ENCODE measurements around the gene KRT84. TPM values are rescaled to one million over a fixed set of nuclear protein-coding genes. Genes with fewer than 3 reads are reported as not detected.

Gene KRT84
- total RNA-seq, 1 experiment from 2014 or later = not detected

GRCh38 chr12:52387859-52388258 lies 2.4 kb upstream of the KRT84 start:
- DNase-seq (ENCODE audit: low read depth, low spot score) (no peak), ATAC-seq (no peak)
- TF ChIP-seq SIN3A (IDR thresholded peaks at IDR 0.05; ENCODE audit: low read depth) = no peak
- TF ChIP-seq CBX3 (IDR thresholded peaks at IDR 0.05; ENCODE audit: low read depth) = no peak
- TF ChIP-seq ZFX (IDR thresholded peaks at IDR 0.05) = no peak
- TF ChIP-seq REST (IDR thresholded peaks at IDR 0.05; ENCODE audit: low read depth) = no peak
- no peak for TF ChIP-seq ZBTB33 (IDR thresholded peaks at IDR 0.05; ENCODE audit: extremely low read depth, insufficient replicate concordance, low read length)
- TF ChIP-seq RAD21 (IDR thresholded peaks at IDR 0.05; ENCODE audit: low read depth) = no peak
- TF ChIP-seq ELF1 (IDR thresholded peaks at IDR 0.05; ENCODE audit: borderline replicate concordance, low read depth) = no peak
- Histone ChIP-seq H3K9me2 (ENCODE audit: insufficient read depth) (no peaks in the 10 kb centered on the region), H3K79me2 (ENCODE audit: insufficient read depth, low read length) (no peaks in the 10 kb centered on the region), H4K20me1 (ENCODE audit: insufficient read depth) (no peaks in the 10 kb centered on the region), H3K9ac (ENCODE audit: low read length) (no peak overlapping the region), H3K36me3 (ENCODE audit: control insufficient read depth in 1 of 2, insufficient read depth in 2 of 2, low read length in 2 of 2) (no peaks in the 10 kb centered on the region), H2AFZ (ENCODE audit: low read depth, low read length, poor library complexity, severe bottlenecking) (no peak overlapping the region), H3K27me3 (ENCODE audit: insufficient read depth, low read length) (no peaks in the 10 kb centered on the region), H3K9me3 (ENCODE audit: control insufficient read depth in 1 of 2, insufficient read depth in 1 of 2, low read depth in 1 of 2, low read length in 2 of 2) (no peaks in the 10 kb centered on the region), H3K27ac (ENCODE audit: low read depth, low read length) (no peak overlapping the region), H3K4me3 (replicated peaks in 1 of 2; ENCODE audit: low read depth in 1 of 2, low read length in 2 of 2) (no peak overlapping the region), H3K4me2 (ENCODE audit: low read length) (no peak overlapping the region), H3K4me1 (ENCODE audit: control insufficient read depth in 1 of 2, insufficient read depth in 2 of 2, low read length in 2 of 2) (peaks cover 0 to 20% of the 10 kb centered on the region in 2 experiments; a peak in 1 of 4 replicates)
- BruUV-seq (replicated peaks) = no TSS peak
- intact Hi-C loops (cut with micrococcal nuclease) = no loop called here
- CTCF ChIA-PET = interaction anchor here (1.7 to 3.1 kb wide), 2 partner anchors 8 to 492 kb away, joined by 4 to 17 read pairs; no protein-coding TSS in a partner anchor
- POLR2A ChIA-PET = no interaction called here
- RAD21 ChIA-PET (ENCODE audit: low non-redundant PET in 1 of 2, low total read pairs in 2 of 2, uncharacterized antibody in 2 of 2, unreplicated experiment in 2 of 2) = no interaction called here

All from HCT116 (cell line).